GM19455 (cell line): ENCODE measurements around the gene OR4C13.
"Not testable (repeated sequence)": the region's sequence is repeated elsewhere in the genome, so short reads cannot be mapped to it uniquely, and the experiment has no call there.

Experiments
- ATAC-seq: cut with Tn5 transposase; IDR thresholded peaks from one replicate; pipeline ENCODE4 v1.9.1; 2021; ENCODE audit not compliant: unreplicated experiment

OR4C13 gene

GRCh38 chr11:49952091-49952490 is at the start of gene OR4C13:
OR4C13 (plus strand) TSS chr11:49952391; CDS start chr11:49952423, 32 bp downstream.
- ATAC-seq, result no peak

- not testable (repeated sequence) for ATAC-seq
Measured at GRCh38 chr11:49911516-49911915, 40.7 kb upstream of the OR4C13 start.

- not testable (repeated sequence) for ATAC-seq
Measured at GRCh38 chr11:49948701-49949100, 3.5 kb upstream of the OR4C13 start.

DNA sequence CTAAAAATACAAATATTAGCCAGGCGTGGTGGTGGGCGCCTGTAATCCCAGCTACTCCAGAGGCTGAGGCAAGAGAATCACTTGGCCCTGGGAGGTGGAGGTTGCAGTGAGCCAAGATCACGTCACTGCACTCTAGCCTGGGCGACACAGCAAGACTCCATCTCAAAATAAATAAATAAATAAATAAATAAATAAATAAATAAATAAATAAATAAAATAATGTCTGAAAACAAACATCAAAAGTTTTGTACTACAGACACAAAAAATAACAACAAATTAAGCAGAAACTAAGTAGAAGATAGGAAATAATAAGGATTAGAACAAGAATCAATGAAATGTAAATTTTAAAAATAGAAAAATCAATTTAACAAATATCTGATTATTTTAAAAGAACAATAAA is 21.2 kb downstream of the OR4C13 start:
- not testable (repeated sequence) for ATAC-seq

DNA sequence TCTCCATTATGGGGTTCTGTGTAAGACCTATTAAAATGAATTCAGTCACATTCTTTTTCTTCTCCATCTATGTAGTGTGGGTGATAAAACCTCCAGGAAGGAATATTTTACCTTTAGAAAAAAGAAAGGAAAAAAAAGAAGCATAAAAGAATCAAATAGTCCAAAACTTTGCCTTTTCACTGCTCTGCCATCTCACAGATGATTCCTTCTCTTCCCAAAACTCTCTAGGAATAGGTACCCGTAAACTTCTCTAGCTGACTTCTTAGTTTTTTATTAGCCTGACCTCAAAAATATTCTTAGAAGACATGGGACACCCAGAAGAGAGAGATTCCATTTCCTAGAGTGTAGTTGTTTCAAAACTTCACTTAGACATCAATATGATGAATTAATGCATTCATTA is 30.2 kb downstream of the OR4C13 start, which contains the start of gene OR4C12:
Gene OR4C12 (minus strand): TSS at position 101 of the 400 bp plus-strand sequence. CDS start 34 bp downstream, at position 67.
- ATAC-seq, result not testable (repeated sequence)

- ATAC-seq, result no peak
Measured at GRCh38 chr11:49995565-49995964, 43.4 kb downstream of the OR4C13 start.
